ENCODE measurements around the gene SDK1. TPM values are rescaled to one million over a fixed set of nuclear protein-coding genes. Genes with fewer than 3 reads are reported as not detected.

The SDK1 gene
- total RNA-seq, 4 donors from 2014 or later: 2.5 to 12.9 (median 6.1) TPM

GRCh38 chr7:3994764-3995163 is 693.7 kb downstream of the SDK1 start:
- WGBS: 94% methylated on average over 5 of the region's 5 CpGs
- Histone ChIP-seq H3K9me3 (no peaks in the 10 kb centered on the region), H3K27ac (no peak overlapping the region), H3K36me3 (peaks cover 5% of the 10 kb centered on the region), H3K4me1 (no peaks in the 10 kb centered on the region), H3K4me3 (no peak overlapping the region), H3K27me3 (peaks cover 2% of the 10 kb centered on the region)
- no peak for TF ChIP-seq CTCF (IDR thresholded peaks at IDR 0.05)
- no peak for TF ChIP-seq POLR2A (IDR thresholded peaks at IDR 0.05)
- TF ChIP-seq EP300 (IDR thresholded peaks at IDR 0.05): no peak
- TF ChIP-seq POLR2AphosphoS5 (IDR thresholded peaks at IDR 0.05): no peak
- DNase-seq (ENCODE audit: low spot score in 2 of 2): no peak

GRCh38 chr7:3995187-3995586 is 694.1 kb downstream of the SDK1 start:
- H3K9me3 ChIP-seq: no peaks in the 10 kb centered on the region

GRCh38 chr7:3998060-3998459 is 697.0 kb downstream of the SDK1 start:
- 92% methylated on average over 4 of the region's 11 CpGs for WGBS
- no peak for DNase-seq (ENCODE audit: low spot score in 2 of 2)
- Histone ChIP-seq H3K4me1 (no peaks in the 10 kb centered on the region), H3K9me3 (no peaks in the 10 kb centered on the region), H3K27ac (no peak overlapping the region), H3K4me3 (no peak overlapping the region), H3K27me3 (peaks cover 2% of the 10 kb centered on the region), H3K36me3 (no peaks in the 10 kb centered on the region)
- no peak for TF ChIP-seq EP300 (IDR thresholded peaks at IDR 0.05)
- no peak for TF ChIP-seq POLR2A (IDR thresholded peaks at IDR 0.05)
- TF ChIP-seq CTCF (IDR thresholded peaks at IDR 0.05): no peak
- no peak for TF ChIP-seq POLR2AphosphoS5 (IDR thresholded peaks at IDR 0.05)

More at GRCh38 chr7:3995187-3995586, 694.1 kb downstream of the SDK1 start:
- no peak for TF ChIP-seq CTCF (IDR thresholded peaks at IDR 0.05)
- TF ChIP-seq POLR2AphosphoS5 (IDR thresholded peaks at IDR 0.05): no peak
- TF ChIP-seq EP300 (IDR thresholded peaks at IDR 0.05): no peak
- no peak for TF ChIP-seq POLR2A (IDR thresholded peaks at IDR 0.05)
- 74% methylated on average over 7 of the region's 7 CpGs for WGBS
- no peaks in the 10 kb centered on the region for H3K4me1 ChIP-seq
- peaks cover 2% of the 10 kb centered on the region for H3K27me3 ChIP-seq
- no peak for DNase-seq (ENCODE audit: low spot score in 2 of 2)
- H3K4me3 ChIP-seq: no peak overlapping the region
- peaks cover 5% of the 10 kb centered on the region for H3K36me3 ChIP-seq
- H3K27ac ChIP-seq: no peak overlapping the region

- WGBS: 78% methylated on average over 8 of the region's 8 CpGs
- TF ChIP-seq POLR2A (IDR thresholded peaks at IDR 0.05) (no peak), POLR2AphosphoS5 (IDR thresholded peaks at IDR 0.05) (no peak), CTCF (IDR thresholded peaks at IDR 0.05) (no peak), EP300 (IDR thresholded peaks at IDR 0.05) (no peak)
- H3K27me3 ChIP-seq: peaks cover 2% of the 10 kb centered on the region
Observed at GRCh38 chr7:4000139-4000538, 699.1 kb downstream of the SDK1 start.

GRCh38 chr7:4000934-4001333 is 699.9 kb downstream of the SDK1 start:
- no peaks in the 10 kb centered on the region for H3K36me3 ChIP-seq
- TF ChIP-seq CTCF (IDR thresholded peaks at IDR 0.05): no peak
- TF ChIP-seq EP300 (IDR thresholded peaks at IDR 0.05): no peak
- TF ChIP-seq POLR2AphosphoS5 (IDR thresholded peaks at IDR 0.05): no peak
- no peak for TF ChIP-seq POLR2A (IDR thresholded peaks at IDR 0.05)
- DNase-seq (ENCODE audit: low spot score in 2 of 2): no peak
- no peaks in the 10 kb centered on the region for H3K4me1 ChIP-seq
- H3K9me3 ChIP-seq: no peaks in the 10 kb centered on the region
- 87% methylated on average over 7 of the region's 8 CpGs for WGBS
- H3K4me3 ChIP-seq: no peak overlapping the region
- H3K27me3 ChIP-seq: no peaks in the 10 kb centered on the region
- H3K27ac ChIP-seq: no peak overlapping the region

More at GRCh38 chr7:4000139-4000538, 699.1 kb downstream of the SDK1 start:
- Histone ChIP-seq H3K9me3 (no peaks in the 10 kb centered on the region), H3K4me3 (no peak overlapping the region), H3K27ac (no peak overlapping the region), H3K4me1 (no peaks in the 10 kb centered on the region), H3K36me3 (no peaks in the 10 kb centered on the region)
- no peak for DNase-seq (ENCODE audit: low spot score in 2 of 2)
